Astrocyte (in vitro differentiated cells and primary cell): Measurements from ENCODE around the gene PPM1K. TPM values are rescaled to one million over a fixed set of nuclear protein-coding genes. Genes with fewer than 3 reads are reported as not detected.

Experiments
- DNase-seq: peaks from one replicate; pipeline ENCODE4 v3.0.0-alpha.2; 2010; ENCODE audit warnings: low read depth
- FAIRE-seq: peaks from 2 replicates; lab custom pipeline; 2011; peaks lifted over from hg19 to GRCh38; lab: Jason Lieb, UNC
- H2AFZ ChIP-seq: 2 replicates; pipeline ENCODE4 v1.6.0; 2012; ENCODE audit warnings: low read depth, low read length, inconsistent platforms
- H3K27ac ChIP-seq: 2 replicates; pipeline ENCODE4 v1.5.1; 2011; ENCODE audit warnings: low read depth, low read length, inconsistent platforms
- H3K27me3 ChIP-seq: 2 replicates; pipeline ENCODE4 v1.6.0; 2011; ENCODE audit warnings: low read length, inconsistent platforms; ENCODE audit not compliant: insufficient read depth
- H3K36me3 ChIP-seq: 2 replicates; pipeline ENCODE4 v1.5.1; 2011; ENCODE audit warnings: low read length, inconsistent platforms; ENCODE audit not compliant: insufficient read depth
- H3K4me1 ChIP-seq: 2 replicates; pipeline ENCODE4 v1.5.1; 2011; ENCODE audit warnings: low read length, inconsistent platforms; ENCODE audit not compliant: insufficient read depth
- H3K4me2 ChIP-seq: 2 replicates; pipeline ENCODE4 v1.6.0; 2012; ENCODE audit warnings: low read length, inconsistent platforms
- H3K4me3 ChIP-seq: 2 replicates; pipeline ENCODE4 v1.5.1; 2011; ENCODE audit warnings: low read depth, mild to moderate bottlenecking, low read length, inconsistent platforms; ENCODE audit not compliant: insufficient read depth
- H3K79me2 ChIP-seq: 2 replicates; pipeline ENCODE4 v1.6.0; 2012; ENCODE audit warnings: mild to moderate bottlenecking, low read length, inconsistent platforms; ENCODE audit not compliant: insufficient read depth
- H3K9ac ChIP-seq: 2 replicates; pipeline ENCODE4 v1.6.0; 2012; ENCODE audit warnings: mild to moderate bottlenecking, low read length, inconsistent platforms
- H3K9me3 ChIP-seq: 2 replicates; pipeline ENCODE4 v1.5.1; 2012; ENCODE audit warnings: low read depth, mild to moderate bottlenecking, low read length, inconsistent platforms; ENCODE audit not compliant: insufficient read depth
- H4K20me1 ChIP-seq: 2 replicates; pipeline ENCODE4 v1.6.0; 2012; ENCODE audit warnings: low read length, inconsistent platforms; ENCODE audit not compliant: insufficient read depth
- H3K27ac Mint-ChIP-seq: one replicate; pipeline ENCODE4 v1.8.0; 2021; ENCODE audit warnings: mild to moderate bottlenecking, mixed read lengths; ENCODE audit not compliant: unreplicated experiment
- H3K27me3 Mint-ChIP-seq: one replicate; pipeline ENCODE4 v1.8.0; 2021; ENCODE audit warnings: low read depth, mixed read lengths; ENCODE audit not compliant: unreplicated experiment
- H3K36me3 Mint-ChIP-seq: one replicate; pipeline ENCODE4 v1.8.0; 2021; ENCODE audit warnings: low read depth, mixed read lengths; ENCODE audit not compliant: unreplicated experiment
- H3K4me1 Mint-ChIP-seq: one replicate; pipeline ENCODE4 v1.8.0; 2021; ENCODE audit warnings: low read depth, mixed read lengths; ENCODE audit not compliant: unreplicated experiment
- H3K4me3 Mint-ChIP-seq: one replicate; pipeline ENCODE4 v1.8.0; 2021; ENCODE audit warnings: mild to moderate bottlenecking, moderate library complexity, mixed read lengths; ENCODE audit not compliant: unreplicated experiment
- H3K9me3 Mint-ChIP-seq: one replicate; pipeline ENCODE4 v1.8.0; 2021; ENCODE audit warnings: mild to moderate bottlenecking, mixed read lengths; ENCODE audit not compliant: unreplicated experiment
- CTCF ChIP-seq: IDR thresholded peaks from 2 replicates; pipeline ENCODE4 v1.5.1; 2011; ENCODE audit warnings: low read depth, mild to moderate bottlenecking, inconsistent platforms, low read length, moderate library complexity; ENCODE audit not compliant: insufficient read depth
- EZH2 ChIP-seq: IDR thresholded peaks from 2 replicates; pipeline ENCODE4 v1.6.1; 2012; ENCODE audit warnings: mild to moderate bottlenecking, low read length, inconsistent platforms; ENCODE audit not compliant: insufficient read depth
- total RNA-seq: library from RNA; stranded (reverse); gene quantifications from 2 replicates; pipeline ENCODE4 v1.2.1, GENCODE V29; 2021

Gene PPM1K
- total RNA-seq, 1 donor from 2014 or later: 39.9 TPM

- Mint-ChIP-seq H3K9me3 (no peaks in the 10 kb centered on the region), H3K27ac (no peak overlapping the region), H3K27me3 (no peaks in the 10 kb centered on the region), H3K36me3 (peaks cover 10% of the 10 kb centered on the region), H3K4me1 (no peaks in the 10 kb centered on the region), H3K4me3 (no peak overlapping the region)
- H3K79me2 ChIP-seq: no peaks in the 10 kb centered on the region
- peaks cover 3% of the 10 kb centered on the region for H4K20me1 ChIP-seq
- H3K4me2 ChIP-seq: no peak overlapping the region
- TF ChIP-seq EZH2: no peak
- no peak for TF ChIP-seq CTCF
- H3K27ac ChIP-seq: no peak overlapping the region
- no peaks in the 10 kb centered on the region for H3K27me3 ChIP-seq
- no peak overlapping the region for H3K4me3 ChIP-seq
- no peak overlapping the region for H2AFZ ChIP-seq
- FAIRE-seq (no peak), DNase-seq (no peak)
- H3K36me3 ChIP-seq: peaks cover 20% of the 10 kb centered on the region
- no peaks in the 10 kb centered on the region for H3K4me1 ChIP-seq
- no peak overlapping the region for H3K9ac ChIP-seq
- no peaks in the 10 kb centered on the region for H3K9me3 ChIP-seq
These were observed 15.4 kb downstream of the PPM1K start for GRCh38 chr4:88268913-88269312.

- Histone ChIP-seq H3K4me1 (no peaks in the 10 kb centered on the region), H3K9ac (no peak overlapping the region), H3K9me3 (no peaks in the 10 kb centered on the region), H3K36me3 (peaks cover 20% of the 10 kb centered on the region), H4K20me1 (peaks cover 3% of the 10 kb centered on the region), H3K4me3 (no peak overlapping the region), H3K4me2 (no peak overlapping the region), H3K79me2 (no peaks in the 10 kb centered on the region), H3K27me3 (no peaks in the 10 kb centered on the region), H3K27ac (no peak overlapping the region), H2AFZ (no peak overlapping the region)
- FAIRE-seq (no peak), DNase-seq (no peak)
- TF ChIP-seq CTCF (no peak), EZH2 (no peak)
- Mint-ChIP-seq H3K27ac (no peak overlapping the region), H3K4me3 (no peak overlapping the region), H3K36me3 (peaks cover 10% of the 10 kb centered on the region), H3K9me3 (no peaks in the 10 kb centered on the region), H3K27me3 (no peaks in the 10 kb centered on the region), H3K4me1 (no peaks in the 10 kb centered on the region)
These were observed 20.0 kb downstream of the PPM1K start for GRCh38 chr4:88264336-88264735.

GRCh38 chr4:88257726-88258125, 26.6 kb downstream of the PPM1K start:
- DNase-seq: no peak
- Mint-ChIP-seq H3K4me1 (no peaks in the 10 kb centered on the region), H3K4me3 (no peak overlapping the region), H3K27ac (no peak overlapping the region), H3K36me3 (peaks cover 10% of the 10 kb centered on the region), H3K27me3 (no peaks in the 10 kb centered on the region), H3K9me3 (peaks cover 4% of the 10 kb centered on the region)
- Histone ChIP-seq H3K9ac (no peak overlapping the region), H3K4me3 (no peak overlapping the region), H3K79me2 (no peaks in the 10 kb centered on the region), H3K27ac (no peak overlapping the region), H3K36me3 (no peaks in the 10 kb centered on the region), H3K4me2 (no peak overlapping the region), H3K4me1 (no peaks in the 10 kb centered on the region), H4K20me1 (no peaks in the 10 kb centered on the region), H3K9me3 (no peaks in the 10 kb centered on the region), H2AFZ (no peak overlapping the region), H3K27me3 (no peaks in the 10 kb centered on the region)
- FAIRE-seq: no peak
- no peak for TF ChIP-seq CTCF
- no peak for TF ChIP-seq EZH2
